Stimulated activated CD4-positive, alpha-beta T cell treated with anti-CD3 and anti-CD28 coated beads, Interleukin-1b, Interleukin-23, amount 100 ng/mL, for 24 hours (primary cell): ENCODE results near the gene KANSL1.
"Not testable (repeated sequence)": the region's sequence is repeated elsewhere in the genome, so short reads cannot be mapped to it uniquely, and the experiment has no call there.

Experiments used
- DNase-seq, 4 experiments: peaks; one replicate each; pipeline ENCODE4 v3.0.0-alpha.2; 2020; ENCODE audit warnings: low read depth in 4 of 4, low spot score in 1 of 4

The KANSL1 gene

DNA sequence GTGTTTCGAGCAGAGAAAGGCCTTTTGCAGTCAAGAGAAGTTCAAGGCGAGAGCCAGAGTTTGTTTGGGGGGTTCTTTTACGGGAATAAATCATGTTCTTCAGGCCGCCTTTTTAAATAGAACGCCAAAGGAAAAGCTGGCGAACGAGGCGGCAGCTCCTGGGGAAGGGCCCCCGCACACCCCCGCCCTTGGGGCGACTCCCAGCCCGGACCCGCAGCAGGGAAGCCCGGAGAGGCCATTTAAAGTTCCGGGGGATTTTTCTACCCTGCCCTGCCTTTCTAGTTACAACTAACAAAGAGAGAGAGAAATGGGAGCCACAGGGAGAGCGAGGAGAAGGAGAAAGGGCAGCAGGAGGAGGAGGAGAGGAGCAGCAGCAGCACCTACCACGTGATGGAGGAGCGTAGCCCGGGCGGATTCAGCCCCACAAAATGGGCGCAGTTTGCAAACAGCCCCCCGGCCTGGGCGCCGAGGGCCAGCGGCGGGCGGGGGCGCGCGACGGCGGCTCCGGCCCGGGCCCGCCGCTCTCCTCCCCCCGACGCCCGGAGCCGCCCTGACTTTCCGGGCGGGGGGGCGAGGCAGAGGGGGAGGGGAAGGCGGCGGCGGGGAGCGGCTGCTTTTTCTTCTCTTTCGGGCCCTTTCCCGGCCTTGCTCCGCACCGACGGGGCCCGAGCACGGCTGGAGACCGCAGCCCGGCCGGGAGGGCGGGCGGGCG lies 634 bp downstream of the KANSL1 start:
- DNase-seq: peak in 2 of 4 experiments; percentile 24 to 42

DNA sequence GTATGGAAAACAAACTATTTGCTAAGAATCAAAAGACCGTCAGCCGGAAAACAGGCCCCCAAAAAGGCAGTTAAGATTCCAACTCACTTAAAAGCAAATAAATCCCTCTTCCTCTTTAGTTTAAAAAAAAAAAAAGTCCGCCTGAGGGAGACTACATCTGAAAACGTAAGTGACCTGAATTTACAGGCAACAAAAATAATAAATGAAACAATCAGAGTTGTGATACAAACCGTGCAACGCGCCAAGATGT lies 1.1 kb downstream of the KANSL1 start:
- DNase-seq: no peak

DNA sequence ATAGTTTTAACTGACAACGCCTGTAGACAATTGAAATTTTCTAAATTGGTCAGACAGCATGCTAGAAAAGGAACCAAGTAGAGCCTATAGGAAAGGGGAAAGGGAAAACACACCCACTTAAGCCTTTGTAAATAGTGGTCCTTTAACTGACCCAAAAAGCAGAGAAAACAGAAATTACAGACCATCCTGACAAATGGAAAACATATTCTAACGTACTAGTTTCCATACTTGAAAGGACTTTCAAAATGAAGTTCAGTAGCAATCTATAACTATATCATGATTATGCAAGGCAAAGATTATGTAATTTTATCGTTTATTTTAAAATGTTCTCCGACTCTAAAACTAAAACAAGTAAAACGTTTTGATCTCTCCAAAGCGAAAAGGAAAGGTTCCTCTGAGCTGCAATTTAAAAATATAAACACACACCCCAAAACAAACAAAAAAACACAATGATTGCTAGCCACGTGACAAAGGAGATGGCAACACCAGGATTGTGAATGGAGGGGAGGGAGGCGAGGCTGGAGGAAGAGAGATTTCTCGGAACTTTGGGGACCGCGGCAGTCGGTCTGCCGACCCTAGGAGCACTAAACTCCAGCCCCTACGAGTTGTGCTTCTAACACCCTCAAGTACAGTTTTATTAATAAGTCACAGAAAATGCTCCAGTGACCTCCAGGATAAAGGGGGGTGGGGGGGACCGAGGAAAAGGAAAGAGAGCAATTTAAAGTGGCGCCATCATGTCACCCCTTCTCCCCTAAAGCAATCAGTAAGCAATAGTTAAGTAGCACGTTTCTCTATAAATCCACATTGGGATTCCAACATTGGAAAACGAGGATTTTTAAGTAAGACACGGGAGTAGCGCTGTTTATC lies 1.7 kb downstream of the KANSL1 start:
- no peak for DNase-seq

DNA sequence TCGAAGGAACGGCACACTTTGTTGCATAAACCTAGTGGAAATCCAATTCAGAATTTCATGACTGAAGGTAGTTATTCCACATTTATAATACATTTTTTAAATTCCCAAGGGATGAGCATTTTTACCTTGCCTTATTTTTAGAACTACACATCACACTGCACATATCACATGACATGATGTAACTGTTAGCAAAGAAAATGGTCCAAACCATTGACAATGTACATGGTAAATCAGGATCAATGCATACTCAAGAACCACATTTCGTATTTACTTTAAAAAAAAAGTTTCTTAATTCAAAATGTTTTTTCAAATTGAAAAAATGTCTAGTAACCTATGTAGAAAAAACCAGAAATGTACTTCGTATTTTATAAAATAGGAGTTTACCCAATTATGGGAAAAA lies 2.5 kb downstream of the KANSL1 start:
- no peak for DNase-seq

DNA sequence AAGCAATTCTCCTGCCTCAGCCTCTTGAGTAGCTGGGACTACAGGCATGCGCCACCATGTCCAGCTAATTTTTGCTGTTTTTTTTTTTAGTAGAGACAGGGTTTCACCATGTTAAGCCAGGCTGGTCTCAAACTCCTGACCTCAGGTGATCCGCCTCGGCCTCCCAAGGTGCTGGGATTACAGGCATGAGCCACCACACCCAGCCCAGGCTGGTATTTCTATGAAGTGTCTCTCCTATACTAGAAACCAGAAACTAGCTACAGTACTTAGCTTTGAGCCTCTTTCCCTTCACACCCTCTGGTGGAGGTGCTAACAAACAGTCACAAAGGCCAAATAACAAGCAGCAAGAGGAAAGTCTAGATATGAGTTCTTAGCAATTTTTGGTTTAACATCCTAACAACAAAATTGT lies 6.4 kb downstream of the KANSL1 start:
- DNase-seq: not testable (repeated sequence)

DNA sequence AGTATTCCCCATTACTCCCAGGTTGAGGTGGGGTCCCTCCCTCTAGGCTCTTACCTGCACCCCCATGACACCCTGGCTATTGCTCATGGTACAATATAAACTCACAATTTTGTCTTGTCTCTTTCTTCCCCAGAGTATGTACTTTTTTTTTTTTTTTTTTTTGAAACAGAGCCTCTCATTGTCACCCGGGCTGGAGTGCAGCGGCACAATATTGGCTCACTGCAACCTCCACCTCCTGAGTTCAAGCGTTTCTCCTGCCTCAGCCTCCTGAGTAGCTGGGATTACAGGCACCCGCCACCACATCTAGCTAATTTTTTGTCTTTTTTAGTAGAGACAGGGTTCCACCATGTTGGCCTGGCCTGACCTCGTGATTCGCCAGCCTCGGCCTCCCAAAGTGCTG lies 8.5 kb downstream of the KANSL1 start:
- no peak for DNase-seq

DNA sequence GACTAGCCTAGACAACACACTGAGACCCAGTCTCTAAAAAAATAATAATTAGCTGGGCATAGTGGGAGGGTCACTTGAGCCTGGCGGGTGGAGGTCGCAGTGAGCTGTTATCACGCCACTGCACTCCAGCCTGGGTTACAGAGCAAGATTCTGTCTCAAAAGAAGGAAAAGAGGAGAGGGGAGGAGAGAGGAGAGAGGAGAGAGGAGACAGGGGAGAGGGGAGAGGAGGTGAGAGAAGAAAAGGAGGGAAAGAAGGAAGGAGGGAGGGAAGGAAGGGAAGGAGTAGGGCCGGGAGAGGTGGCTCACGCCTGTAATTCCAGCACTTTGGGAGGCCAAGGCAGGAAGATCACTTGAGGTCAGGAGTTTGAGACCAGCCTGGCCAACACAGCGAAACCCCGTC lies 9.8 kb downstream of the KANSL1 start:
- not testable (repeated sequence) for DNase-seq

DNA sequence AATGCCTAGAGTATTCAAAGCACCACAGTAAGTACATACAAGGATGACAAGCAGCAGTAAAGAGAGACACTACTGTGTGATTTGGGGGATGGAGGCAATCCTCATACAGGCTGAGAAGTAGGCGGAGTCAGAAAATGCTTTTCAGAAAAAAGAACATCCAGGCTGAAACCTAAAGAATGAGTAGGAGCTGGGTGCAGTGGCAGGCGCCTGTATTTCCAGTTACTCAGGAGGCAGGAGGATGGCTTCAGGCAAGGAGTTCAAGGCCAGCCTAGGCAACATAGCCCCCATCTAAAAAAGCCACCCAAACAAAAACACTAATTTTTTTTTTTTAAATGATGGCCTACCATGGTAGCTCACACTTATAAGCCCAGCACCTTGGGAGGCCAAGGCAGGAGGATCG lies 10.3 kb downstream of the KANSL1 start:
- DNase-seq: no peak

DNA sequence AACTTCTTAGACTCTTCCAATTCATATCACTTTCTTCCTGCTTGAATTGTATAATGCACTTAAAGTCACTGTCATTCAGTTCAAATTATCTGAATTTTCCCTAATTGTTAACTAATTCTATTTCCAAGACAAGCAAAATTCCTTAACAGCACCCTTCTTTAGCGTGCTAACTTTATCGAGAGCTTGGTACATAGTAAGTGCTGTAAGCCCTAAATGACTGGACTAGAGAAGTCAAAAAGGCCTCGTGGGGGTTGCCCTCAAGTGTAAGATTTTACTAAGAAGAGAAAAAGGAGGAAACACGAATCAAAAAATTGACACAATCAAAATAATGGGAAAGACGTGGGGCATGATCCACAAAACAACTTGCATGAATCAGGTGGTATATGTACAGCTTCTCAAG lies 11.3 kb downstream of the KANSL1 start:
- no peak for DNase-seq

DNA sequence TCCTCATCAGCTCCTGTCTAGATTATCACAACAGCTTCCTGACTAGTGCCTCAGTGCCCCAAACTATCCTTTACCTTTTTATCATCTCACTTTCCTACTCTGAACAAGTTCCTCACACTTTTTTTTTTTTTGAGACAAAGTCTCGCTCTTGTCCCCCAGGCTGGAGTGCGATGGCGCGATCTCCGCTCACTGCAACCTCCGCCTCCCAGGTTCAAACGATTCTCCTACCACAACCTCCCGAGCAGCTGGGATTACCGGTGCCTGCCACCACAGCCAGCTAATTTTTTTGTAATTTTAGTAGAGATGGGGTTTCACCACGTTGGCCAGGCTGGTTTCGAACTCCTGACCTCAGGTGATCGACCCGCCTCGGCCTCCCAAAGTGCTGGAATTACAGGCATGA lies 11.9 kb downstream of the KANSL1 start:
- DNase-seq: not testable (repeated sequence)

DNA sequence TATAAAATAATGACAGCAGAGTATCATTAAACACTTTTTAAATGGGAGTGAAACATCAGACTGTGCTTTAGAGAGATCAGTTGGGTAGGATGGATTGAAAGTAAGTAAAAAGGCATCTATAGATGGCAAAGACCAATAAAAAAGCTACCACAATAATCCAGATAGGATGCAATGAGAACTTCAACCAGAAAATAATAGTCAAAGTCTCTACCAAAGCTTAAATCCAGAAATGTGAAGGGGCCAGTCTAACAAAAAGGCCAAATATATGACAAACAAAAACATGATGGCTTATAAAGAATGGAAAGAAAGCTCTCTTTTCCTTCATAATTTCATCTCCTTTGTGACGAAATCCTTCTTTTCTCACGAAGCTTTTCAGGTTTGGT lies 12.3 kb downstream of the KANSL1 start:
- no peak for DNase-seq

DNA sequence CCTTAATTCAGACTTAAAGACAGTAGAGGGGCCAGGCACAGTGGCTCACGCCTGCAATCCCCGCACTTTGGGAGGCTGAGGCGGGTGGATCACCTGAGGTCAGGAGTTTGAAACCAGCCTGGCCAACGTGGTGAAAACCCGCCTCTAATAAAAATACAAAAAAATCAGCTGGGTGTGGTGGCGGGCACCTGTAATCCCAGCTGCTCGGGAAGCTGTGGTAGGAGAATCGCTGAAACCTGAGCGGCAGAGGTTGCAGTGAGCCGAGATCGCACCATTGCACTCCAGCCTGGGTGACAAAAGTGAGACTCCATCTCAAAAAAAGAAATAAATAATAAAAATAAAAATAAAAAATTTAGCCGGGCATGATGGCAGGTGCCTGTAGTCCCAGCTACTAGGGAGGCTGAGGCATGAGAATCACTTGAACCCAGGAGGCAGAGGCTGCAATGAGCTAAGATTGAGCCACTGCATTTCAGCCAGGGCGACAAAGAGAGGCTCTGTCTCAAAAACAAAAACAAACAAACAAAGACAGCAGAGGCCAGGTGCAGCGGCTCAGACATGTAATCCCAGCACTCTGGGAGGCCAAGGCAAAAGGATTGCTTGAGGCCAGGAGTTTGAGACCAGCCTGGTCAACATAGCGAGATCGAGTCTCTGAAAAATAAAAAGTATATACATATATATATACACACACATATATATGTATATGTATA lies 12.9 kb downstream of the KANSL1 start:
- DNase-seq: not testable (repeated sequence)

DNA sequence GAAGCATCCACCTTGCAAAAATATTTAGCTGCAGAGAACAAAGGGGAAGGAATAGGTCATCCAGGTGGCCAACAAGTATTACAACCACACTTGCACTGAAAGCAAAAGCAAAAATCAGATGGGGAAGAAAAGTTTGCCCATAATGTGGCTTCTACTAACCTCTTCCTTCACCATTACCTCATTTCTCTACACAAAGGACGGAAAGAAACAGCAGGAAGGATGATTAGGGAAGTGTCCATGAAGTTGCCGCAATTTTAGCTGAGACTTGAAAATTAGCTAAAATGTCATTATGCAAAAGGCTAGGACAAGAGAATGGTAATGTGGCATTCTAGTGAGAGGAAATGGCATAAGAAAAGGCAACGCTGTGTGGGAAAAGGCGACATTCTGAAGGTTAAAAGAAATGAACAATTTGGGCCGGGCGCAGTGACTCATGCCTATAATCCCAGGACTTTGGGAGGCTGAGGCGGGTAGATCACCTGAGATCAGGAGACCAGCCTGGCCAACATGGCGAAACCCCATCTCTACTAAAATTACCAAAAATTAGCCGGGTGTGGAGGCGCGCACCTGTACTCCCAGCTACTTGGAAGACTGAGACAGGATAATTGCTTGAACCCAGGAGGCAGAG lies 13.7 kb downstream of the KANSL1 start:
- no peak for DNase-seq

DNA sequence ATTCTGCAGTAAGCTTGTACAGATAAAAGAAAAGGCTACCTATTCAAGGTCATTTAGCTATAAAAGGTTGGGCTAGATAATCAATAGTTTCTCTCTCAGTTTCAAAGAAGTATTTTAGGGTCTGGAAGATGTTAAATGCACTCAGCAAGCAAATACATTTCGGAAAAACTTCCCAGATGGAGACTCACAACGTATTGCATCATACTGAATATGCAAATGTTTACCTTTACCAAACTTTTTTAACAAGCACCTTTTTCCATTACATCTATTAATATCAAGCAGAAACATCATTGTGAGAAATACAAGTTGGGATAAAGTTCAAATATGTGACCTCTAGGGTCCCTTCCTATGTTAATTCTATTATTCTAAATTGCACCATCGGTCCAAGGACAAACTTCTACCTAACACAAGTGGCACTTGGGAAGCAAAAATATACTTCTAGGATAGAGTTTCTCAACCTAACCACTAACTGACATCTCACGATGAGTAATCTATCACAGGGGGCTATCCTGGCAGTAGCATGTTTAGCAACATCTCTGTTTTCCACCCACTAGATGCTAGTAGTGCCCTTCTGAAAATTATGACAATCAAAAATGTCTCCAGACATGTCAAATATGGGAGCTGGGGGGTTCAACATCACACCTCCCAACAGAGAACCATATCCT lies 14.5 kb downstream of the KANSL1 start:
- no peak for DNase-seq

DNA sequence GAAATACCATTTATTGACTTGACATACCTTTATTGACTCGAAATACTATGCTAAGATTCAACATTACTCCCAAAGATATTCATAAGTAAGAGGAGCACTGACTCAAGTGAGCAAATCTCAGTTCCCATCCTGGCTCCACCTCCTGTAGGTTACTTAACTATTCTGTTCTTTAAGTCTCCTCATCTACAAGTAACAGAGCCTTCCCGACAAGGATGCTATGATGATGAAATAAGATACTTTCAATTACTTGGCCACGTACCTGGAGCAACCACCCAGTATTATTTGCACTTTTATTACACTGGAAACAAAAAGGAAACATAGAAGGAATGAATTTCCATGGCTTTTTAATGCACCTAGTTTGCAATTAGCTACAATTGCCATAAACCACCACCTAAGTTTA lies 16.3 kb downstream of the KANSL1 start:
- DNase-seq: no peak

DNA sequence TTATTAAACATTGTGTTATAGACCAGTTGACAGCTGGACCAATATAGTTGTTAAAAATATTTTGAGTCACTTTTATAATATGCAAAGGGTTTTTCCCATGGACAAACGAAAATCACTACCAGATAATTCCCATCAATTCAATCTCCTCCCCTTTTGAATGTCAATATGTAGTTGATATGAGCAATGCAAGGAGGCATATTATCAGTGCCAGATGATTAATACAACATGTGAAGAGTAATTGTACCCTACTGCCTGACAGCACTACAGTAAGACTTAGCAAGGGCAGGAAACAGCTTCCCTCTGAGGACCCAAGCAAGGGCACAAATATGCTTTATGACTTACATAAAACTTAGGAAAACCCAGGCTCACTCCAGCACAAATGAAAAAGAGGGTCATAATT lies 17.3 kb downstream of the KANSL1 start:
- no peak for DNase-seq

DNA sequence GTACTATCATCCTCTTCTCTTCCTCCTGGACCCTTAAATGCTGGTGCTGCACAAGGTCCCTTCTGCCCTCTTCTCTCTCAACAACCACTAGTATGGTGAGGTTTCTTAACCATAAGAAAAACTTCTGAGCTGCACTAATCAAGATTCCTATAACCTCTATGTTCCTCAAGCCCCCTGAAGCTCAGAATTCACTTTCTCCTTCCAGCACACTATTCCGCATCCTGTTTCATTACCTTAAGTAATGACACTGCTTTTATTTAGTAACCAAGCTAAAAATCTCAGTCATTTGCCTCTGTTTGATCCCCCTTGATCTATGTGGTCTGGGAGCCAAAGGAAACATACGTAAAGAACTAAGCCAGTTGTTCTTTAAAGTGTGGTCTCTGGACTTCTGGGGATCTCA lies 20.1 kb downstream of the KANSL1 start:
- no peak for DNase-seq

DNA sequence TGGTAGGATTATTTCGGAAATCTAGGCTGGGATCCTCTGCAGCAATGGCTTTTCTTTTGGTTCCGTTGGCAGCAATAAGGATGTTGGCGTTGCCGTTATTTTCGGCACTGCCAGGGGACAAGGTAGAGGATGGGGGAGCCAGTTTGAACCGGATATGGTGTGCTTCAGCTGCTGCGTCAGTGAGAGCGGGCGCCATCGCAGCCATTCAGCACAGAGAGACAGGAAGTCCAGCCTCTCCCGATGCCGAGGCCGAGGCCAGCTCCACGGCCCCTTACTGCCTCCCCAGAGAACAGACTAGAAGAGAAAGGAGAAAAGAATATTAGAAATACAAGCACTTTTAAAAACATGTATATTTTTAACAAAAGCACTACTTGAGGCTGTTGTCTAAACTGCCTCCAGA lies 21.3 kb downstream of the KANSL1 start:
- no peak for DNase-seq

DNA sequence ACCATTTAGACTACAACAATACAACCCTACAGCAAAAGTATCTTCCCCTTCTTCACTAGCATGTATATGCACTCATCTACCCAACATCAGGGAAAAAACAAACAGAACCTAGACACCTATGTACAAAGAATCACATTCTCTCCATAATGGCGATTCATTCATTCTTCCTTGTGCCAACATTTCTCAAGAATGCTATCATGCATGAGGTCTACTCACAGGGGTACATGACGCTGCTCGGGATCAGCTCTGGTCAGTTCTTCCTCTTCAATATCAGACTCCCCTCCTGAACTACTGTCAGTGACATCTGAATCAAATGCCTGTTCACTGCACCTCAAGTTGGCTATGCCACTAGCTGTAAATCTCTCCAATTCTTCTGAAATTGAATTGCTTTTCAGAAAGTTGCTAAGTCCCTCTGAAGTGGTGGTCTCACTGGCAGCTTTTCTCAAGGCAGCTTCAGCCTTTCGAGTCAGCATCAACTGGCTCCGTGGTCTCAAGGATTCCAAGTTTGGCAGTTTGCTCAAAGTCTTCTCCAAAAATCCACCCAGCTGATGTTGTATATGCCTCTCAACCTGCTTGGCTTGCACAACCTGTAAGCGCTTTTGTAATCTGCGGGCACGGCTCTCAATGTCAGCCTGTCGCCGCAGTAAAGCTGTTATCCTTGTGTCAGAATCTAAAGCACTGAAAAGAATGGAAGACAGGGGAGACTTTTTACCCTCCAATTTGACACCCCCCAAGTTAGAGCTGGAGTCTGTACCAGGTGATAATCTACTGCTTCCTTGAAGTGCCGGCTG lies 22.4 kb downstream of the KANSL1 start:
- no peak for DNase-seq

DNA sequence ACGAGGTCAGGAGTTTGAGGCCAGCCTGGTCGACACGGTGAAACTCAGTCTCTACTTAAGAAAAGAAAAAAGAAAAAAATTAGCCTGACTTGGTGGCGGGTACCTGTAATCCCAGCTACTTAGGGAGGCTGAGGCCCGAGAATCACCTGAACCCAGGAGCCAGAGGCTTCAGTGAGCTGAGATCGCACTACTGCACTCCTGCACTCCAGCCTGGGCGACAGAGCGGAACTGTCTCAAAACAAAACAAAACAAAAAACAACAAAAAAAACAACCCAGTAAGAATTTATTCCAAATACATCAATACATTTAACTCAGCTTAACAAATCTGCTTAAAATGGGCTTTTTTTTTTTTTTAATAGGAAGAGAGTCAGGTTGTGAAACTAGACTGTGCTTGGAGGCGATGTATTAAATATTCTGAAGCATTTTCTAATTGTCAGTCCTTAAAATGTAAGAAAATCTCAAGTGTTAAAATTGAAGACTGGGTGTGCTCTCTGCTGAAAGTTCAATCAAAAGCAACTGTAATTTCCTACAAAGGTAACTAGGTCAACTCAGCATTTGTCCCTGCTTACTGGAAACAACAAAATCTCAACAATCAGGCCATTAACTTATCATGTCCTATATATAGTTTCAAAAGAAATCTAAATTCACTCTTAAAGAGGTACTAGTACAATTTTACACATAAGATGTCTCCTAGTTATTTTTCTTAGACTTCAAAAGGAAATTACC lies 23.2 kb downstream of the KANSL1 start:
- no peak for DNase-seq
